ENCODE results near the gene FRMD1.

FRMD1 gene

DNA sequence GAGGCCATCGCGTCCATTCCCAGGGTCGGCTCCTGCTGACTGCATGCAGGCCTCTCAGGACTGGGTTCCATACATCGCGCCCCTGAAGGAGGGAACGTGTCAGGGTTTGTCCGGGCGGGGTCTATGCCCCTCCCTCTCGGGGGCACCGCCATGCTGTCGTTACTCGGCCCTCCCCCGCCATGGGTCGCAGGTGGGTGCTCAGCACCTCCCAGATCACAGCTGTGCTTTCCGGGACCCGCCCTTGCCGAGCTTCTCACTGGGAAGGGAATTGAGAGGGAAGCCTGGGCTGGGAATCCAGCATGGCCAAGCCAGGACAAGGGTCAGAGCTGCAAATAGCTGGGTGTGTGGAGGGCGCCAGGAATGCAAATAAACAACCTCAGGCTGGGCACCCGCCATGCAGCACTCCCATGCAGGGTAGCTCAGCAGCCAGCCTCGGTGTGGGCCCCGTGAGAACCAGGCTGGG lies at the start of gene FRMD1:
Gene FRMD1 (minus strand): TSS at position 270 of the 463 bp plus-strand sequence. CDS start 118 bp downstream, at position 152.
- no peak within 1 kb of the TSS for H3K27ac Mint-ChIP-seq
- H3K9me3 Mint-ChIP-seq = peaks cover 5% of the 10 kb centered on the region
- no peaks in the 10 kb centered on the region for H3K36me3 Mint-ChIP-seq
- no peak for ATAC-seq
- H3K4me3 Mint-ChIP-seq = no peak within 1 kb of the TSS
- no peaks in the 10 kb centered on the region for H3K27me3 Mint-ChIP-seq
- no peaks in the 10 kb centered on the region for H3K4me1 Mint-ChIP-seq

DNA sequence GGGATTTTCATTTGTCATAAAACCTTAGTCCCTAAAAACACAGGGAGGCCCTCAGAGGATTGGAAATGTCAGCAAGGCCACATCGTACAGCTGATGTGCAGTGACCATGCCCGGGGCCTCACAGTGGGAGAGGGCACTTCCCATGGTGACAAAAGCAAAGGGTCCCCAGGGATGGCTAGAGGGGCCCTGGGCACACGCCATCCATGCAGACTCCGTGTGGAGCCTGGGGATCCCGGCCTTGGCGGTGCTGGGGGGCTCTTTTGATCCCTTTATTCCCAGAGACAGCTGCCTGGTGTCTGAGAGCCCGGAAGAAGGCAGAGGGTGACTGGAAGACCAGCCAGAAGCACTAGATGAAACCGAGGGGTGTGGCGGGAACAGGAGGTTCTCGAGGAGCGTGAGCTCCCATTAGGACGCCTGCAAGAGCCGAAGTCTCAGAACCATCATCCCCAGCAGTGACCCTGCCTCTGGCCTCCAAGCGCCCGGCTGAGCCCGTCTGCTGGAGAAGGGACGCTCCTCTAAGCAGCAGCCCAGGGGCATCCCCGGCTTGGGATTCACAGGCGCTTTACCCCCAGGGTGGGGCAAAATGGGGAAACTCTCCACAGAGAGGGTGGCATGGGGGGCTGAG lies 49.1 kb upstream of the FRMD1 start:
- H3K9me3 Mint-ChIP-seq = no peaks in the 10 kb centered on the region
- no peak overlapping the region for H3K4me3 Mint-ChIP-seq
- peaks cover 16% of the 10 kb centered on the region for H3K27me3 Mint-ChIP-seq
- ATAC-seq = no peak
- no peaks in the 10 kb centered on the region for H3K4me1 Mint-ChIP-seq
- H3K36me3 Mint-ChIP-seq = no peaks in the 10 kb centered on the region
- H3K27ac Mint-ChIP-seq = no peak overlapping the region

DNA sequence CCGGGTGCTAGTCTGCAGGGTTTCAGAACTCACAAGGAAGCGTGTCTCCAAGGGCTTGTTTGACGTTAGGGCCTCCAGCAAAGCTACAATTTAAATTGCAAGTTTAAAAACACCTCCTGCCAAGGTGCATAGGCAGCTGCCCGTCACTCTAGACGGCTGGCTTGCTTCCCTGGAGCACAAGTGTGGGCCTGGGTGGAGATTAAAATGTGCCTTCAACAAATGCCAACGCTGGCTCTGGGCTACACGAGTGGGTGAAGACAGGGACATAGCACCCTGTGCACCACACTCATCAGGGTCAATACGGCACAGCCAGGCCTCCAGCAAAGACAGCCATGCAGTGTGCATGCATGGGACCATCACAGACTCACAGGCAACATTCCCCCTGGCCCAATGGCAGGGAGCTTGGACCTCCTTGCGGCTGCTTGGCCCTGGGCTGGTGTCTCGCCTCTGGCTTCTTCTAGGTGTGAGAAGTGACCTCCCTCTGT lies 48.4 kb upstream of the FRMD1 start:
- H3K36me3 Mint-ChIP-seq = no peaks in the 10 kb centered on the region
- no peak for ATAC-seq
- H3K27me3 Mint-ChIP-seq = peaks cover 14% of the 10 kb centered on the region
- no peak overlapping the region for H3K4me3 Mint-ChIP-seq
- H3K4me1 Mint-ChIP-seq = no peaks in the 10 kb centered on the region
- no peaks in the 10 kb centered on the region for H3K9me3 Mint-ChIP-seq
- H3K27ac Mint-ChIP-seq = no peak overlapping the region

DNA sequence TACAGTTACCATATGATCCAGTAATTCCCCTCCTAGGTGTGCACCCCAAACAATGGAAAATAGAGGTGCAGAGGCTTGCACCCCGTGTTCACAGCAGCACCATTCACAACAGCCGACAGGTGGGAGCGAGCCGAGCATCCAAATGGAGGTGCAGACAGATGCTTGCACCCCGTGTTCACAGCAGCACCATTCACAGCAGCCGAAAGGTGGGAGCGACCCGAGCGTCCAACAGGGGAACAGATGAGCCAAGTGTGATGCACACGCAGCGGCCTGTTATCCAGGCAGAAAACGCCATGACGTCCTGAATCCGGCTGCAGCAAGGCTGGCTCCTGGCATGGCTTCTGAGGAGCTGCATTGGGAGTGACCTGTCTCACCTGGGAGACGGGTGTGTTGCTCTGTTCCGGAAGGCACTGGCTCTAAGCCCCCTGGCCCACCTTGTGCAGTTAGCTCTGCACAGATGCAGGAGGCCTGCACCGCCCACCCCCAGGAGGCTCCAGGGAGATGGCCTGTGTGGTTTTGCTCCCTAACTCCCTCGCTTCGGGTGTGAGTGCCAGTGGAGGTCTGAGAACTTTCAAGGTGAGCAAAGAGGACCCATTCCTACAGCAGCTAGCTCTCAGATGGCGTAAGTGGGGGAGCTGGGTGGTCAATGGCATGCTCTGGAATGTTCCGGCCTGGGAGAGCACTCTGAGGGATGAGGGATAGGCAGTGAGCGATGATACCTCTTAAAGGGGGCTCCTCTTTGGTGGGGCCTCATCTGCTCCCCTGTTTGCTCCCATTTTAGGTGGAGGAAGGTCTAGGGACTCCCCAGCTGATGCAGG lies 47.8 kb upstream of the FRMD1 start:
- Mint-ChIP-seq H3K4me1 (no peaks in the 10 kb centered on the region), H3K9me3 (no peaks in the 10 kb centered on the region), H3K27me3 (peaks cover 8% of the 10 kb centered on the region), H3K27ac (no peak overlapping the region), H3K36me3 (no peaks in the 10 kb centered on the region), H3K4me3 (no peak overlapping the region)
- ATAC-seq = no peak

DNA sequence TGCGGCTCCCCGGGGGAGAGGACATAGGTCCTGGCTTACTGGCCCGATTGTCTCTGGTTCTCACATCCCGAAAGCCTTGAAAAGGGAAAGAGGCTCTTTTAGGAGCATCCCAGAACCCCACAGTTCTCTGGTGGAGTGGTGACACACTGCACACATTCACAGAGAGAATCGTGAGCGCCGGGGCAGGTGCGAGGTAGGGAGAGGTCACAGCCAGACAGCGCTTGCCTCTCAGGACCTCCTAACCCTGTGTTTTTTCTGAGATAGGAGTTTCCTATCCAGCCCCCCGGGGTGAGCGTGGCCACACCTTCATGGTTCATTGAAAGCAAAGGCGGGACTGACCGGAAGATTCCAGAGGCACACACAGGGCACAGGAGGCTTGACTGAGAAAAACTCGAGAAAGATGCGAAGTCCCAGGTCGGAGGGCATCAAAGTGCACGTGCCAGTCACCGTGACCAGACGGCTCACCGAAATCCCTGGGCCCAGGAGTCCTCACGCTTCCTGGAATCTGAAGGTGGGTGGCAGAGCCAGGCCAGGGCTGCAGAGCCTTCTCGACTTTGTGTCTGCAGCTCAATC lies 46.5 kb upstream of the FRMD1 start:
- no peaks in the 10 kb centered on the region for H3K9me3 Mint-ChIP-seq

DNA sequence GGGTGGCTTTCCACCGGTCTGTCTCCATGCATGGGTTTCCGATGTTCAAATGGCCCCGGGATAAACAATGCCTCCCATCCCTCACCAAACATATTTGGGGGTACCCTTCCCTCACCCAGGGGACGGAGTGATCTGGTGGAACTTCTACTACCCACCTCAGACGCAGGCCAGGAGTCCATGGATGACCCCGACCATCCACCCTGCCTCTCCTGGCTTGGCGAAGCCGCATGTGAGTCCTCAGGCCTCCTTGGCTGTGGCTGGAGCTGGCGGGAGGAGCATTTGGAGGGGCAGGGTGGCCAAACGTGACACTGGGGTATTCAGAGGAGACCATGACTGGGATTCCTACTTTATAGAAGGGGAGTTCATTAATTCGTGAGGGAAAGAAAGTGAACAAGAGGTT lies 45.9 kb upstream of the FRMD1 start:
- Mint-ChIP-seq H3K27ac (no peak overlapping the region), H3K27me3 (no peaks in the 10 kb centered on the region), H3K9me3 (no peaks in the 10 kb centered on the region), H3K36me3 (no peaks in the 10 kb centered on the region), H3K4me3 (no peak overlapping the region), H3K4me1 (no peaks in the 10 kb centered on the region)
- no peak for ATAC-seq

More for the DNA sequence above, 46.5 kb upstream of the FRMD1 start:
- Mint-ChIP-seq H3K27me3 (no peaks in the 10 kb centered on the region), H3K27ac (no peak overlapping the region), H3K36me3 (no peaks in the 10 kb centered on the region), H3K4me3 (no peak overlapping the region), H3K4me1 (no peaks in the 10 kb centered on the region)
- no peak for ATAC-seq

DNA sequence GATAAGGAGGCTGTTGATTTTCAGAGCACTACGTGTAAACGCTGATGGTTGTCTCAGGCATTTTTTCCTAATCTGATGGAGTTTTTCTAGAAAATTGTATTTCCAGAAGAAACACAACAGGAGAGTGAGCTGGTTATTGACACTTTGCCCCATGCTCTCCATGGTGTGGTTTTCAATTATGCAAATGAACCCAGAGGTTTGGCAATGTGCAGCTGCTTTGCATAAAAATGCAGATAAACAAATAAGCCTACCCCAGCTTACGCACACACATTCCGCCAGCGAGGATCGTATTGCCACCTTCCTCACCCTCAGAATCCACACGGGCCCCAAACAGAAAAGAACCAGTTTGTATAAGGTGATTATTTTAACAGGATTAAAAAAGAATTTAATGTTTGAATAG lies 45.1 kb upstream of the FRMD1 start:
- H3K27ac Mint-ChIP-seq = no peak overlapping the region
- H3K27me3 Mint-ChIP-seq = no peaks in the 10 kb centered on the region
- no peaks in the 10 kb centered on the region for H3K9me3 Mint-ChIP-seq
- H3K4me1 Mint-ChIP-seq = no peaks in the 10 kb centered on the region
- H3K4me3 Mint-ChIP-seq = no peak overlapping the region
- no peak for ATAC-seq
- H3K36me3 Mint-ChIP-seq = no peaks in the 10 kb centered on the region

DNA sequence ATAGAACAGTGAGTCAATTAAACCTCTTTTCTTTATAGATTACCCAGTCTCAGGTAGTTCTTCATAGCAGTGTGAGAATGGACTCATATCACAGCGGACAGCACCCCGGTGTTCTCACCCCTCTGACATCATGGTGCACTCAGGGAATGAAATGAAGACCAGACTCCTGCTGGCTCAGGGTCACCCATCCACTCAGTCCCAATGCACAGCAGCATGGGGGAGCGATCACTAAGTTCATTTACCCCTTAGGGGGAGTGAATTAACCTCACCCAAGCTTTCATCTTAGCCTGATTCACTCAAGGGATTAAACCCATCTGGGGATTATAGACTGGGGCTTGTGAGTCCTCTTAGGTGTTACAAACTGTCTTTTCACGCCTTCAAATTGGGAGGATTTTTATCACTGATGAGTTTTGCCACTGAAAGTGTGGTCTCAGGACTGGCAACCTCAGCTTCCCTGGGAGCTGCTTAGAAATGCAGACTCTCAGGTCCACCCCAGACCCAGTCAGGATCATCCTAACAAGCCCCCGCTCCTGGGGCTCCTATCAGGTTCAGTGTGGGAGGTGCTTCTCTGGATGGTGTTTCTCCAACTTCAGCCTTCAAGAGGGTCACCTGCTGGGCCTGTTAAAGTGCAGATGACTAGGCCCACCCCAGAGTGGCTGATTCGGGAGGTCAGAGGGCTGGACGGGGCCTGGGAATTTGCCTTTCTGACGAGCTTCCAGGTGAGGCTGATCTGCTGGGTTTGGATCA lies 44.3 kb upstream of the FRMD1 start:
- Mint-ChIP-seq H3K4me1 (no peaks in the 10 kb centered on the region), H3K4me3 (no peak overlapping the region), H3K36me3 (no peaks in the 10 kb centered on the region), H3K9me3 (no peaks in the 10 kb centered on the region), H3K27ac (no peak overlapping the region), H3K27me3 (no peaks in the 10 kb centered on the region)
- ATAC-seq = no peak

DNA sequence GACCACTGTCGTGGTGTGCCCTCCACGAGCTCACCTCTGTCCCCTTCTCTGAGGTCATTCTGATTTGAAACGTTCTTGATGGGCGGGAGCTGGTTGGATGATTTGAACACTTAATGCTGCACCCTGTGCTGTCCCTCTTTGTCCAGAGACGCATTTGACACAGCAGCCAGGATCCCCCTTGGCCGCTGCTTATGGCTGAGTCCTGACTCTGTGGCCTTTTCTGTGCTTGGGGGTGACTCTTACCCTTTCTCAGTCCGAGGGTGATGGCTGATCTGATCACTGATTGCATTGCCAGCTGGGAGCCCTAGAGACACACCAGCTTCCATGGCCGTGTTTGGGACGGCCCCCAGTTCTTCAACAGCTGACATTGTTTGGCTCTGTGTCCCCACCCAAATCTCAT lies 43.5 kb upstream of the FRMD1 start:
- Mint-ChIP-seq H3K9me3 (no peaks in the 10 kb centered on the region), H3K36me3 (no peaks in the 10 kb centered on the region), H3K27me3 (no peaks in the 10 kb centered on the region), H3K4me3 (no peak overlapping the region), H3K27ac (no peak overlapping the region), H3K4me1 (no peaks in the 10 kb centered on the region)
- no peak for ATAC-seq

DNA sequence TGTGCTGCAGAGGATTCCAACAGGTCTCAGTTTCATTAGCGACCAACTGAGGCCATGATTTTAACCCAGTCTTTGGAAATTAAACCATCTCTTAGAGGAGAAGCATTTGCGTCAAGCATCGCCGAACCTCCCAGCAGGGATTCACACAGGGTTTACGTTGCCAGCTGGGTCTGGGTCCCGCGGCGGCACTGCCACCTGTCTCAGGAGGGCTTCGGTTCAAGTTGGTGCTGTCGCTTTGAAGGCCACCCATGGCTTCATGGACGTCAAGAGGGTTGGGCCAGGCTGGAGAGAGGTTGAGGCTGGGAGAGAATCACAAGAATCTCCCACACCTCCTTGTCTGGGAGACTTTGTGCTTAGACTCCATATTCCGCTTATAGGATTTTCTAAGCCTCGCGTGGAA lies 43.0 kb upstream of the FRMD1 start:
- no peak for ATAC-seq
- Mint-ChIP-seq H3K27ac (no peak overlapping the region), H3K27me3 (no peaks in the 10 kb centered on the region), H3K4me3 (no peak overlapping the region), H3K4me1 (no peaks in the 10 kb centered on the region), H3K9me3 (no peaks in the 10 kb centered on the region), H3K36me3 (no peaks in the 10 kb centered on the region)

DNA sequence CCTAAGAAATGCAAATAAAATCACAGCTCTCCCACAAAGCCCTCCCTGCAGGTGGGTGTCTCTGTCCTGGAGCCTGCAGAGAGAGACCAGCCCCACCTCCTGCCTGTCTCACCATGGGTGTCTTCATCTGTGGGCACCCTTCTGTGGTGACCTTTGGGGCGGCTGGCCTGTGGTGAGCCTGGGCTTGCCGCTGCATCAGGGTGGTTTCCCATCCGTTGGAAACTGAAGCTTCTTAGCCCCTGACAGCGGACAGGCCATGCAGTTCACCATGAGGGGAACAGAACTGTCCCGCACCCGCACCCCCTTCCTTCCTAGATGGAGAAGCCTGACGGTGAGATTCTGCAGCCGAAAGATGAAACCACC lies 42.3 kb upstream of the FRMD1 start:
- Mint-ChIP-seq H3K9me3 (no peaks in the 10 kb centered on the region), H3K27ac (no peak overlapping the region), H3K4me1 (no peaks in the 10 kb centered on the region), H3K4me3 (no peak overlapping the region), H3K36me3 (no peaks in the 10 kb centered on the region), H3K27me3 (no peaks in the 10 kb centered on the region)
- no peak for ATAC-seq

DNA sequence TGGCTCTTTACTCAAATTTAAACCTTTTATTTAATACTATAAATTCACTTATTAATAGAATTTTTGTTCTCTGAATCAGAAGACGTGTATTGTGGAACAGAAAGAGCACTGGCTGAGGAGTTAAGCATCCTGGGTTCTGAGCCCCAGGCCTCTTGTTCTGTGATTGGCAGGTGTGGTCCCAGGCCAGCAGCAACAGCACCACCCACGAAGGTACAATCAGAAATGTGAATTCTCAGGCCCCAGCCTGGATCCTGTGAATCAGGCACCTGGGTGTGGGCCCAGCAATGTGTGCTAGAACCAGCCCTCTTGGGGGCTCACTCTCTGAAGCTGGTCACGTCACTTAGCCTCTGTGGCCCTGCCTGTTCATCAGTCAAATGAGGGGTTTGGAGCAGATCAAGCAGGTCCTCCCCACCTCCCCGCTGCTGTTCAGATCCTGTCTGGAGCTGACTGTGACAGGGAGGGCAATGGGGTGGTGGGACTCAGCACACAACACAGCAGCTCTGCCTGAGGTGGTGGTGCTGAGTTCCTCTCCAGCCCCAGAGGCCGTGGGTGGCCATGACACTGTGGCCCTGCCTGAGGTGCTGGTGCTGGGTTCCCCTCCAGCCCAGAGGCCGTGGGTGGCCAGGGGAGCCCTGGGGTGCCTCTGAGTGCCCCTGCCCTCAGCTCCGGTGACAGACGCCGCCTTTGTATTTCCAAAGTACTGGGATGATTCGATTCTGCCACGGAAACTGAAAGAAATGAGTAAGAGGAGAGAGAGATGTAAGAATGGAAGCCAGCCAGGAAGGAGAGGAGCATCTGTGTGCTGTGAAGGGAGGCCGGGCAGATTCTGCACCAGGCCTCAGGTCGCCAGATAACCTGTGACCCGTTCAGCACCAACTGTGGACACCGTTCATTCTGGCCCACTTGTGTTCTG lies 41.6 kb upstream of the FRMD1 start:
- H3K27ac Mint-ChIP-seq = no peak overlapping the region
- no peak overlapping the region for H3K4me3 Mint-ChIP-seq
- no peaks in the 10 kb centered on the region for H3K27me3 Mint-ChIP-seq
- ATAC-seq = no peak
- H3K36me3 Mint-ChIP-seq = no peaks in the 10 kb centered on the region
- no peaks in the 10 kb centered on the region for H3K4me1 Mint-ChIP-seq
- H3K9me3 Mint-ChIP-seq = peaks cover 1% of the 10 kb centered on the region

DNA sequence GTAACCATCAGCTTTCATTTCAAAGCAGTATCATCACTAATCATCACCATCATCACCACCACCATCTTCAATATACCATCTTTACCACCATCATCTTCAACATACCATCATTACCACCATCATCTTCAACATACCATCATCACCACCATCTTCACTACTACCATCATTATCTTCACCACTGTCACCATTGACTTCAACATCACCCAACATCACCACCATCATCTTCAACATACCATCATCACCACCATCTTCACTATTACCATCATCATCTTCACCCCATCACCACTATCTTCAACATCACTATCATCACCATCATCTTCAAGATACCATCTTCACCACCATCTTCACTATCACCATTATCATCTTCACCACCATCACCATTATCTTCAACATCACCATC lies 40.5 kb upstream of the FRMD1 start:
- Mint-ChIP-seq H3K4me1 (no peaks in the 10 kb centered on the region), H3K27me3 (no peaks in the 10 kb centered on the region), H3K36me3 (no peaks in the 10 kb centered on the region), H3K27ac (no peak overlapping the region), H3K9me3 (peaks cover 5% of the 10 kb centered on the region), H3K4me3 (no peak overlapping the region)
- ATAC-seq = no peak

DNA sequence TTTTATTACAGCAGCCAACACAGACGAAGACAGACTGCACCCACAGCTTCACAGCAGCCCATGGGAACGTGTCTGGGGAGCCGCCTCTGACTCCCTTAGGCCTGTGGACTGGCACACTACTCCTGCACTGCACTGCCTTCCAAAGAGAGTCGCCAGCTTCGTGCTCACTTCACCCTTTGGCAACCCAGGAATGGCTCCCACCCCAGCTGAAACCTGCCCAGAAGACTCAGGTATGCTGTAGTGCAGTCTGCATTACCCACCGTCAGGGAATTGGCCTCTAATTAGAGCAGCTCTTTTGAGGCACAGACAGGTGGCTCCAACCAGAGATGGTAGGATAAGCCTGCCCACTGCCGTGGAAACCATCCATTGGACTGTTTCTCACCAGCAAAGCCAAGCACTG lies 39.9 kb upstream of the FRMD1 start:
- H3K4me1 Mint-ChIP-seq = no peaks in the 10 kb centered on the region
- no peak overlapping the region for H3K27ac Mint-ChIP-seq
- H3K4me3 Mint-ChIP-seq = no peak overlapping the region
- H3K9me3 Mint-ChIP-seq = peaks cover 5% of the 10 kb centered on the region
- H3K36me3 Mint-ChIP-seq = no peaks in the 10 kb centered on the region
- no peaks in the 10 kb centered on the region for H3K27me3 Mint-ChIP-seq
- ATAC-seq = no peak

Data from stimulated activated memory B cell treated with anti-CD40 and anti-IgM and Interleukin-4, amounts not matched to agents 10 μg/mL and 1 μg/mL and 100 μg/mL, for 72 hours (primary cell).